G401.6 (cell line): ENCODE measurements around the gene TP53.
"Not testable (repeated sequence)": the region's sequence is repeated elsewhere in the genome, so short reads cannot be mapped to it uniquely, and the experiment has no call there.

Source experiments
- FAIRE-seq: peaks from 2 replicates; lab custom pipeline; 2012; peaks lifted over from hg19 to GRCh38; lab: Jason Lieb, UNC

Gene TP53

GRCh38 chr17:7631398-7632380, 55.6 kb downstream of the TP53 start:
- no peak for FAIRE-seq

DNA sequence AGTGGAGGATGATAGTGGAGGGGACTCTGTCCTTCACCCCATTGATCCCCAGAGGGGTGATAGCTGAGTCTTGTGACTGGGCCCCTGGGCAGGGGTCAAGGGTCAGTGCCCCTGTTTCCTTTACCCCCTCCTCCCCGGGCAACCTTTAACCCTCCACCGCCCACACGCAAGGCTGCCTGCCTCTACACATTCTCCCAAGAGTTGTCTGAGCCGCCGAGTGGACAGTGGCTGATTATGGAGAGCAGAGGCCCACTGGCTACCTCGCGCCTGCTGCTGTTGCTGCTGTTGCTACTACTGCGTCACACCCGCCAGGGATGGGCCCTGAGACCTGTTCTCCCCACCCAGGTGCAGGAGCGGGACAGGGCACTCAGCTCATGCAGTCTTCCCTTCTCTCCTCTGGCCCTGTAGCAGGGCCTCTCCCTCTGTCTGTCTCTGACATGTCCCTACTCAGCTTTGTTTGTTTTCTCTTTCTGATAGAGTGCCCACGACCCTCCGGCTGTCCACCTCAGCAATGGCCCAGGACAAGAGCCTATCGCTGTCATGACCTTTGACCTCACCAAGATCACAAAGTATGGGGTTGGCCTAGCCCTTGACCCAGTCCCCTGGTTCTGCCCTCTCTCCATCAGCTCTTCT, 57.2 kb downstream of the TP53 start, which contains the start of gene SHBG:
SHBG (plus strand) TSS at position 197 of the 633 bp plus-strand sequence; CDS start at position 235, 38 bp downstream.
- no peak for FAIRE-seq

- peak; percentile 95 for FAIRE-seq
Observed at GRCh38 chr17:7627250-7628121, 59.8 kb downstream of the TP53 start, which contains the start of gene SAT2. Gene SAT2 (minus strand): TSS chr17:7627821. CDS start chr17:7627635, 186 bp downstream.

GRCh38 chr17:7626956-7627249, 60.4 kb downstream of the TP53 start:
- no peak for FAIRE-seq

DNA sequence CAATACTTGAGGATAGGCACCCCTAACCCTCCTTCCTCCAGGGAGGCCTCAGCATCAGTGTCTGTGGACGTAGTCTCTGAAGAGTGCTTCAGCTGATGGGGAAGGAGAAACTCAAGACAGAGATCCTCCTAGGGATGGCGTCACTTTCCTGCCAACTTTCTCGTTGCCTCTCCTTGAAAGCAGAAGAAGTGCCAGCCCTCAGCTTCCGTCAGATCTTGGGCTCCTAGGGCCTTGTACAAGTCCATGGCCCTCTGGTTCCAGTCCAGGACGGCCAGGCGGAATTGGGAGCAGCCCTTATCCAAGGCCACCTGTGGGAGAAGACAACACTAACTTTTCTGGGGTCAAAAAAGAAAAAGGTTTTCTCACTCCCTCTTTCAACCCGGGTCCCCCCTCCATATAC, 61.0 kb downstream of the TP53 start:
- no peak for FAIRE-seq

DNA sequence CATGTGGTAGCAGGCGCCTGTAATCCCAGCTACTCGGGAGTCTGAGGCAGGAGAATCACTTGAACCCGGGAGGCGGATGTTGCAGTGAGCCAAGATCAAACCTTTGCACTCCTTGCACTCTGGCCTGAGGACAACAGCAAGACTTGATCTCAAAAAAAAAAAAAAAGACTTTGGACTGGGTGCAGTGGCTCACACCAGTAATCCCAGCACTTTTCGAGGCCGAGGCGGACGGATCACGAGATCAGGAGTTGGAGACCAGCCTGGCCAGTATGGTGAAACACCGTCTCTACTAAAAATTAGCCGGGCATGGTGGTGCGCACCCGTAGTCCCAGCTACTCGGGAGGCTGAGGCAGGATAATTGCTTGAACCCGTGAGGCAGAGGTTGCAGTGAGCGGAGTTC, 61.5 kb downstream of the TP53 start:
- not testable (repeated sequence) for FAIRE-seq

DNA sequence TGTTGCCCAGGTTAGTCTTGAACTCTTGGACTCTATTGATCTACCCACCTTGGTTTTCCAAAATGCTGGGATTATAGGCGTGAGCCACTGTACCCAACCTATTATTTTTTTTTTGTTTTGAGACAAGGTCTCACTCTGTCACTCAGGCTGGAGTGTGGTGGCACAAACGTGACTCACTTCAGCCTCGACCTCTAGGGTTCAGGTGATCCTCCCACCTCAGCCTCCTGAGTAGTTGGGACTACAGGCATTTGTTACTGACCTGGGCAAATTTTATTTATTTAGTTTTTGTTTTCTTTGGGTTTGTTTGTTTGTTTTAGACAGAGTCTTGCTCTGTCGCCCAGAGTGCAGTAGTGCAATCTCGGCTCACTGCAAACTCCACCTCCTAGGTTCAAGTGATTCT, 63.6 kb downstream of the TP53 start:
- no peak for FAIRE-seq

DNA sequence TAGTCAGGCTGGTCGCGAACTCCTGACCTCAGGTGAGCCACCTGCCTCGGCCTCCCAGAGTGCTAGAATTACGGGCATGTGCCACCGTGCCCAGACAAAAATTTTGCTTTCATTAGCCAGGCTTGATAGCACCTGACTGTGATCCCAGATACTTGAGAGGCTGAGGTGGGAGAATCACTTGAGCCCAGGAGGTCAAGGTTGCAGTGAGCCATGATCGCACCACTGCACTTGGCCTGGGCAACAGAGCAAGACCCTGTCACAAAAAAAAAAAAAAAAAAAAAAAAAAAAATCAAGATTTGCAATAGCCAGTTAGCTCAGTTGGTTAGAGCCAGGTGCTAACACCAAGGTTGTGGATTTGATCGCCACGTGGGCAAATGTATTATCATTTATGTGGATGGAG, 66.5 kb downstream of the TP53 start:
- no peak for FAIRE-seq

DNA sequence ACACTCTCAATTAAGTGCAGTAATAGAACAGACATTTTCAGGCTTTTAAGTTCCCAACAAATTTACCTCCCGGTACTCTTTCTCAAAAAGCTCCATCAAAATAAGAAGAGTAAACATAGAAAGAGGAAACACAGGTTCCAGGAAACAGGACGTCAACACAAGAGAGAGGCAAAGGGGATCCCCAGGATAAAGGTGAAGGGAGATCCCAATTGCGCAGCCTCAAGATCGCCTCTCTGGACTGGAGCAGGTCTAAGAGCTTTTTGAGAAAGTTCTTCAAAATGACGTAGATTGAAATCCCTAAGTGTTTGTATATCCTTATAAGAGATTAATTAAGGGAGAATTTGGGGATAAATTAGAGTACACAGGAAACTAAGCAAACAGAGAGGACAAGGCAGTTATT, 68.7 kb downstream of the TP53 start:
- FAIRE-seq: no peak
